Panc1 (cell line): Measurements from ENCODE around the gene MATN1.

ENCODE experiments used
- CTCF ChIP-seq: fragments of 450-650 bp; IDR thresholded peaks from 2 replicates; pipeline ENCODE4 v1.5.1; 2017; ENCODE audit warnings: mild to moderate bottlenecking
- POLR2AphosphoS5 ChIP-seq: IDR thresholded peaks from 2 replicates; pipeline ENCODE4 v1.6.1; 2012; ENCODE audit warnings: mild to moderate bottlenecking, low read depth, low read length, moderate library complexity
- REST ChIP-seq, 2 experiments: IDR thresholded peaks; 2 replicates each; pipeline ENCODE4 v1.6.1; 2011 to 2012; ENCODE audit warnings: low read depth in 2 of 2, control low read depth in 1 of 2, low read length in 1 of 2, mild to moderate bottlenecking in 1 of 2, moderate library complexity in 1 of 2; ENCODE audit not compliant: insufficient read depth in 1 of 2
- SIN3A ChIP-seq: IDR thresholded peaks from 2 replicates; pipeline ENCODE4 v1.6.1; 2012; ENCODE audit warnings: low read depth, mild to moderate bottlenecking, low read length, moderate library complexity, borderline replicate concordance; ENCODE audit not compliant: insufficient read depth
- TCF7L2 ChIP-seq: IDR thresholded peaks from 2 replicates; pipeline ENCODE4 v1.6.1; 2011; ENCODE audit warnings: mild to moderate bottlenecking, low read depth, low read length, inconsistent platforms

- TF ChIP-seq CTCF (no peak), REST (IDR thresholded peaks at IDR 0.05; ENCODE audit: insufficient read depth in 1 of 2, low read depth in 2 of 2, low read length in 1 of 2) (no peak), POLR2AphosphoS5 (no peak), SIN3A (no peak), TCF7L2 (no peak)
Measured at GRCh38 chr1:30721812-30722537, 1.4 kb downstream of the MATN1 start.
